A673 (cell line): Measurements from ENCODE around the gene ACTN2. TPM values are rescaled to one million over a fixed set of nuclear protein-coding genes. Genes with fewer than 3 reads are reported as not detected.

Experiments
- BruUV-seq: library from RNA; stranded (reverse); fragments of 400-500 nt; replicated peaks from 2 replicates; lab custom pipeline; 2021; lab: Mats Ljungman, UMichigan
- CTCF ChIA-PET: fragments of 300-600 bp; sonication (Branson Sonifier 250); formaldehyde crosslinking; loops from one replicate; lab custom pipeline; 2022; ENCODE audit warnings: antibody characterized with exemption; lab: Charles Lee
- POLR2A ChIA-PET: fragments of 300-600 bp; sonication (Branson Sonifier 250); formaldehyde crosslinking; loops from one replicate; lab custom pipeline; 2022; ENCODE audit warnings: antibody characterized with exemption; ENCODE audit not compliant: low non-redundant PET; lab: Charles Lee
- DNase-seq: peaks from one replicate; pipeline ENCODE4 v3.0.0-alpha.2; 2015; ENCODE audit warnings: low spot score
- H3K27ac ChIP-seq: fragments of 200-600 bp; sonication (generic); 2 replicates; pipeline ENCODE4 v1.5.1; 2016; ENCODE audit warnings: mixed run types, low read depth, mild to moderate bottlenecking, mixed read lengths, antibody characterized with exemption, low read length; ENCODE audit not compliant: poor library complexity, severe bottlenecking
- H3K27me3 ChIP-seq: fragments of 200-600 bp; sonication (generic); replicated peaks from 2 replicates; pipeline ENCODE4 v1.6.1; 2017; ENCODE audit warnings: mixed run types, low read depth, mild to moderate bottlenecking, mixed read lengths, antibody characterized with exemption, low read length; ENCODE audit not compliant: insufficient read depth, poor library complexity
- H3K36me3 ChIP-seq: fragments of 200-600 bp; sonication (generic); 2 replicates; pipeline ENCODE4 v1.6.1; 2016; ENCODE audit warnings: mixed run types, mild to moderate bottlenecking, mixed read lengths, antibody characterized with exemption, low read length; ENCODE audit not compliant: insufficient read depth, poor library complexity, severe bottlenecking
- H3K4me1 ChIP-seq: fragments of 200-600 bp; sonication (generic); 2 replicates; pipeline ENCODE4 v1.6.1; 2017; ENCODE audit warnings: mixed run types, mild to moderate bottlenecking, mixed read lengths, antibody characterized with exemption, low read length; ENCODE audit not compliant: insufficient read depth, poor library complexity, severe bottlenecking
- H3K4me3 ChIP-seq: fragments of 200-600 bp; sonication (generic); 2 replicates; pipeline ENCODE4 v1.5.1; 2016; ENCODE audit warnings: low read depth, mixed run types, mild to moderate bottlenecking, mixed read lengths, low read length; ENCODE audit not compliant: poor library complexity, severe bottlenecking
- H3K9me3 ChIP-seq: fragments of 200-600 bp; sonication (generic); 2 replicates; pipeline ENCODE4 v1.6.1; 2016; ENCODE audit warnings: mixed run types, low read depth, mild to moderate bottlenecking, mixed read lengths, antibody characterized with exemption, low read length; ENCODE audit not compliant: poor library complexity, severe bottlenecking
- EZH2 ChIP-seq: fragments of 200-600 bp; sonication (generic); IDR thresholded peaks from 2 replicates; pipeline ENCODE4 v1.6.1; 2017; ENCODE audit warnings: borderline replicate concordance, low read depth, mild to moderate bottlenecking, mixed read lengths, antibody characterized with exemption, low read length; ENCODE audit not compliant: poor library complexity, severe bottlenecking
- intact Hi-C: fragments of 100-400 bp; cut with micrococcal nuclease; formaldehyde crosslinking; loops from one replicate; pipeline ENCODE4 v1.10.0; 2022; ENCODE audit not compliant: unreplicated experiment
- total RNA-seq: library from RNA; stranded (reverse); gene quantifications from 2 replicates; pipeline ENCODE4 v1.2.3, GENCODE V29; 2021
- TF ChIP-seq, protein P1 (sequence below): fragments of 300-800, 200-600 bp; sonication (generic); conservative IDR thresholded peaks from 2 replicates; pipeline ENCODE4 v1.5.1; 2017; ENCODE audit warnings: low read depth, mild to moderate bottlenecking, antibody characterized with exemption, low read length, moderate library complexity, mixed read lengths

The ACTN2 gene
- total RNA-seq, 1 experiment from 2014 or later, result 39.4 TPM

DNA sequence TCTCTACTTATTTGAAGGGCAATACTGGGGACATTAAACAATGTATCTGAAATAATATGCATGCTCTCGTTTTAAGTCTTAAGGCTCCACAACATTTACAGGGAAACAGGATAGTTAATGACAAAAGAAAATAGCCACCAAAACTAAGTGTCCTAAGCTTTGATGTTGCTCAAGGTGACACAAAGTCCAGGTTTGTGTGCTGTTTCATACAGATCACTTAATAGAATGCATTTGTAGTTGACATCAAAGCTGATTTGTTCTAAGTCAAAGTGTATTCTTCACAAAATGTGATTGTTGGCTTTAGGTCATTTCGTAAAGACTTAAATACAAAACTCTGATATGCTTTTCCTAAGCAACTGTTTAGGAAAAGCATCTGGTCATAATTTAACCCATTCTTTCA, 71.3 kb downstream of the ACTN2 start:
- Histone ChIP-seq H3K9me3 (no peaks in the 10 kb centered on the region), H3K36me3 (peaks cover 72% of the 10 kb centered on the region), H3K27me3 (no peaks in the 10 kb centered on the region), H3K27ac (no peak overlapping the region), H3K4me3 (no peak overlapping the region), H3K4me1 (no peaks in the 10 kb centered on the region)
- ChIA-PET CTCF (no interaction called here), POLR2A (no interaction called here)
- no peak for DNase-seq
- TF ChIP-seq EZH2, result no peak
- TF ChIP-seq, protein P1, sequence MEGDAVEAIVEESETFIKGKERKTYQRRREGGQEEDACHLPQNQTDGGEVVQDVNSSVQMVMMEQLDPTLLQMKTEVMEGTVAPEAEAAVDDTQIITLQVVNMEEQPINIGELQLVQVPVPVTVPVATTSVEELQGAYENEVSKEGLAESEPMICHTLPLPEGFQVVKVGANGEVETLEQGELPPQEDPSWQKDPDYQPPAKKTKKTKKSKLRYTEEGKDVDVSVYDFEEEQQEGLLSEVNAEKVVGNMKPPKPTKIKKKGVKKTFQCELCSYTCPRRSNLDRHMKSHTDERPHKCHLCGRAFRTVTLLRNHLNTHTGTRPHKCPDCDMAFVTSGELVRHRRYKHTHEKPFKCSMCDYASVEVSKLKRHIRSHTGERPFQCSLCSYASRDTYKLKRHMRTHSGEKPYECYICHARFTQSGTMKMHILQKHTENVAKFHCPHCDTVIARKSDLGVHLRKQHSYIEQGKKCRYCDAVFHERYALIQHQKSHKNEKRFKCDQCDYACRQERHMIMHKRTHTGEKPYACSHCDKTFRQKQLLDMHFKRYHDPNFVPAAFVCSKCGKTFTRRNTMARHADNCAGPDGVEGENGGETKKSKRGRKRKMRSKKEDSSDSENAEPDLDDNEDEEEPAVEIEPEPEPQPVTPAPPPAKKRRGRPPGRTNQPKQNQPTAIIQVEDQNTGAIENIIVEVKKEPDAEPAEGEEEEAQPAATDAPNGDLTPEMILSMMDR, result no peak
- intact Hi-C loops, result loop anchor here (2.0 to 5.0 kb wide), 2 partner anchors 629 to 805 kb away; no protein-coding TSS in a partner anchor
- no TSS peak for BruUV-seq

- peak; percentile 61 for DNase-seq
- TF ChIP-seq, protein P1, result peak; percentile 62
- TF ChIP-seq EZH2, result no peak
- Histone ChIP-seq H3K27me3 (no peaks in the 10 kb centered on the region), H3K9me3 (no peaks in the 10 kb centered on the region), H3K4me1 (no peaks in the 10 kb centered on the region), H3K27ac (no peak overlapping the region), H3K4me3 (no peak overlapping the region), H3K36me3 (peaks cover 73% of the 10 kb centered on the region)
- intact Hi-C loops, result loop anchor here (2.0 to 5.0 kb wide), 2 partner anchors 627 to 803 kb away; no protein-coding TSS in a partner anchor
- CTCF ChIA-PET, result interaction anchor here (0.6 to 0.9 kb wide), 3 partner anchors 82 to 803 kb away, joined by 3 to 7 read pairs (median 3); no protein-coding TSS in a partner anchor
- POLR2A ChIA-PET, result no interaction called here
- BruUV-seq, result no TSS peak
Observed at GRCh38 chr1:236759252-236759859, 73.1 kb downstream of the ACTN2 start.

DNA sequence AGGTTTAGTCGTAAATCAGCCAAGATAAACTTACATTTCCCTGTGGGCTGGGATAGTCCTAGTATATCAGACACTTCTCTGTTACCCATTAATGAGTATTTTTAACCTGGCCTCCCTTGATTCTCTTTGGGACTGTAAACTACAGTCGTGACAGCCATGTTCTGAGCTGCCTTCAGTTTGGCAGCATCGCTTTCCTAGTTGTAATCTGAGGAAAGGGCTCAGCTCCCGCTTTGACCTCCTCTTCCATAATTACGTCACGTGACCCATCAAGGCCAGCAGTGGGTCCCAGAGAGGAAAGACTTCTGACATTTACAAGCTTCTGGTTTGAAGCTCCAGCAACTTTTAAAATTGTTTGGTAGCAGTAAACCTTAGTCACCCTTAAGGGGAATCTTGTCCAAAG, 74.2 kb downstream of the ACTN2 start:
- CTCF ChIA-PET, result interaction anchor here (0.6 kb wide), 1 partner anchor 9 kb away, joined by 8 read pairs; no protein-coding TSS in a partner anchor
- Histone ChIP-seq H3K4me3 (no peak overlapping the region), H3K36me3 (peaks cover 72% of the 10 kb centered on the region), H3K27ac (no peak overlapping the region), H3K27me3 (no peaks in the 10 kb centered on the region), H3K4me1 (no peaks in the 10 kb centered on the region), H3K9me3 (no peaks in the 10 kb centered on the region)
- POLR2A ChIA-PET, result no interaction called here
- DNase-seq, result no peak
- no TSS peak for BruUV-seq
- TF ChIP-seq, protein P1, result no peak
- TF ChIP-seq EZH2, result no peak
- intact Hi-C loops, result no loop called here
